ENCODE data around the gene HDAC4.

HDAC4 gene

GRCh38 chr2:239275847-239276831 lies 124.7 kb downstream of the HDAC4 start:
- no peak for DNase-seq

DNA sequence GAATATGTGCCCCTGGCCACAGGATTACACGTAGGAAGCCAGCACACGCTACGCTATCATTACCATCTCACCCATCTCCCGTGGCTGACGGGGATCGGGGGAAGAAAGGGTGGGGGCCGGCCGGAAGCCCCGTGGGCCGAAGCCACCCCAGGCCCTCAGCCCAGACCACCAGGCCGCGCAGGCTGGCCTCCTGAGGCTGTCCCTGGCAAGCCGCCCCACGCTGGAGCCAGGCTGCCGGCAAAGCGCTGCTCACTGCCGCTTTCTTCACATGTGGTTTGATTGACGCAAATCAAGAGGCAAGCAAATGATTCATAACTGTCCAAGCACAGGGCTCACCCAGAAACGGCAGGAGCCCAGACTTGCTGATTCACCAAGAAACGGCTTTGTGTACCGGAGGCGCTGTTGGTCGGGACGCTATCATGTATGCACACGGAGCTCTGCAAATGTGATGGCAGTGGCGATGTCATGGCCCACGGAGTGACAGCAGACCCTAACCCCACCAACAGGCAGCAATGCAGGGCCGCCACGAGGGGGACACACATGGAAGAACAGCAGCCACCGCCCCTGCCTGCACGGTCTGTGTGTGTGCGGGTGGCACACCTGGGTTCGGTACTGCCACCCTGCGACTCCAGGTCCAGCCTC lies 125.7 kb downstream of the HDAC4 start:
- no peak for DNase-seq

- DNase-seq, result no peak
Measured at GRCh38 chr2:239274391-239275043, 126.3 kb downstream of the HDAC4 start.

GRCh38 chr2:239273280-239274234 lies 127.3 kb downstream of the HDAC4 start:
- no peak for DNase-seq

- no peak for DNase-seq
Measured at GRCh38 chr2:239272626-239273025, 128.2 kb downstream of the HDAC4 start.

DNA sequence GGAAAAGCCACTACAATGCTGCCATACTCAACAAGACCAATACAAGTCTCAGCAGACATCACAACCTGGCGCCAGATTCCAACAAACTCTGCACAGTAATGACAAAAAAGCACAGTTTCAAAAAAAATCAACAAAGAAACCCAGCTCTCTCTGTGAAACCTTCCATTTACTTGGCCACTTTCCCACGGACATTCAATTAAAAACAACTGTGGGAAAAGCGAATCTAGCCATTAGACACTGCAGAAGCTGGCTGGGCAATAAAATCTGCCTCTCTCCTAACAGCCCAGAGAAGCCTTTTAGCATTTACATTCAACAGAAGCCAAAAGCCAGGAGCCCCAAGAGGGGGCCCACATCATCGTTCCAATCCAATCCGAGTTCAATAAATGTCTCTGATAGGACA lies 128.9 kb downstream of the HDAC4 start:
- no peak for DNase-seq

DNA sequence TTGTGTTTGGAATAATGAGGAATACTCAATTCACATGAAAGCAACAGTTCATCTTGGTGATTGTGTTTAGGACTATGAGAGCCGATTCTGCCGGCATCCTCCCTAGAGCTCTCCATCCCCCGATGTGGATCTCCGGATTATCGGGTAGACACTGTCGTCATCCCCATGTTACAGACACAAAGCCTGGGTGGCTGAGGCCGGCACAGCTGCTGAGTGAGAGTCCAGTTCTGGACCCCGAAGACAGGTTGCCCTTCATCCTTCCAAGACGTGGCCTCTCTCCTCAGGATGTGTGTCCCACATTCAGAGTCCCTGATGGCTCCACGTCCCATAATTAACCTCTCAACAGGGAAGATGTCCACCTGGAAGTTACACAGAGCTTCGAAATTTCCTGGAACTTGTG lies 129.3 kb downstream of the HDAC4 start:
- no peak for DNase-seq

- no peak for DNase-seq
Measured at GRCh38 chr2:239269916-239270315, 130.9 kb downstream of the HDAC4 start.

DNA sequence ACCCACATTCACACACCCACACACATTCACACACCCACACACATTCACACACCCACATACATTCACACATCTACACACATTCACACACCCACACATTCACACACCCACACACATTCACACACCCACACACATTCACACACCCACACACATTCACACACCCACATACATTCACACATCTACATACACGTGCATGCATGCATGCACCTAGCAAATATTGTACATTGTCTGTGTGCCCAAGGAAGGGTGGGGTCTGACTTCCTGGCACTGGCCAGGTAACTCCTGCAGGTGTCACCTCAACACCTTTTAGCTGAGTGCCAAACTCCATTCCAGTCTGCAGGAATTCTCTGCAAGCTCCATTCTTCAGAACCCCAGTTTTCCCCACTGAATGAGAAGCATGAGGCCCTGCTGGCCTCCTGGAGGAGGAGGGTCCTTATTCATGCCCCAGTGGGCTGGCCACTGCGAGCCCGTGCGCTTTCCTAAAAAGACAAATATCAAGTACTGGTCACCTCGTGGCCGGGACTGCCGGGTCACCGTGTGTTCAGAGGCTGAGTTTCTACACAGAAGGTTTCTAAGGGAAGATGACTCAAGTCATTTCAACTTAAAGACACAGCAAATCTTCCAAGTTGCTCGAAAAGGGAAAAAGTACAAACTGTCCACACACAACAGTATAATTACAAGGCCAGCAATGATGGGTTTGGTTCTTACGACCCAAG lies 131.5 kb downstream of the HDAC4 start:
- DNase-seq, result no peak

GRCh38 chr2:239268549-239268948 lies 132.3 kb downstream of the HDAC4 start:
- DNase-seq, result no peak

DNA sequence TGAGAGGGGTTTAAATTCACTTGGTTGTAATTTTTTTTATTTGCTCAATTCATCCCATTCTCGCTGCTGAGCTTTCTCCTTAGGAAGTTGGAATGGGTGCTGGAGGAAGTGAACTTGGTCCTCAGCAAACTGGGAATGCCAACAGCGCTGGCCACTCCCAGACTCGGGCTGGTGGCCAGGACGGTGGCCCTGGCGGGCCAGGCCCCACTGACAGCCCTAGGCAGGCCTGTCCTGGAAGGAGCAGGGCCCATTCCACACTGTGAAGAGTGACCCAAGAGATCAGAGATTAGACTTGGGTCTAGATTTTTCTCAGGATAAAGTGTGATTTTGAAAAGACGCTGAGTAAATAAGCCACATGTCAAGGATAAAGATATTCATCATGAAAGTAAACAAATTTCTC lies 132.7 kb downstream of the HDAC4 start:
- DNase-seq, result no peak

DNA sequence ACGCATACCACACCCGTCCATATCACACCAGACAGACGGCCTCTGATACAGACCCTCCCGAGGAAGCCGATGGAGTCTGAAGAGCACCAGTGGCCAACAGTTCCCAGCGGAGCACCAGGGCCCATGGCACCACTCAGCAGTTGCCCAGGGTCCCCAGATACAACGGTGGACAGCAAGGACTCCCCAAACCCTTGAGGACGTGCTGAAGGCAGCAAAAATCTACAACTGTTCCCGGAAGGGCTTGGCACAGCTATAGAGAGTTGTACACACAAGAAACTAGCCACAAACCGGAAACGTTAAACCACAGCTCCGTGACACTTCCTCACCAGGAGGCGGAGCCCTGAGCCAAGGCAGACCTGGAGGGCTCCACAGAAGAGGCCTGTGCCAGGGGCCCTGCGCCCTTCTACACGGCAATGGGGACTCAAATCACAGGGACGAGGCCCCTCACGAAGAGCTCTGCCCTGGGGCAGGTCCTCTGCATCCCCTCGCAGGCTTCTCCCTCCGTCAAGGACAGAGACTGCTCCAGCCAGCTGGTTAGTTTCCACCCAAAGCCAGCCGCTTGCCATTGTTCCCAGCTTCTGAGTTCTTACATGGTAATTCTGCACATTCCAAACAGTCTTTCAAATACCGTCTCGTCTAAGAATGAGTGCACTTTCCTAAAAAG lies 133.4 kb downstream of the HDAC4 start:
- no peak for DNase-seq

- no peak for DNase-seq
Measured at GRCh38 chr2:239266779-239267287, 134.0 kb downstream of the HDAC4 start.

- no peak for DNase-seq
Measured at GRCh38 chr2:239266434-239266766, 134.4 kb downstream of the HDAC4 start.

GRCh38 chr2:239265681-239266433 lies 135.0 kb downstream of the HDAC4 start:
- no peak for DNase-seq

- no peak for DNase-seq
Measured at GRCh38 chr2:239264838-239265651, 135.8 kb downstream of the HDAC4 start.

DNA sequence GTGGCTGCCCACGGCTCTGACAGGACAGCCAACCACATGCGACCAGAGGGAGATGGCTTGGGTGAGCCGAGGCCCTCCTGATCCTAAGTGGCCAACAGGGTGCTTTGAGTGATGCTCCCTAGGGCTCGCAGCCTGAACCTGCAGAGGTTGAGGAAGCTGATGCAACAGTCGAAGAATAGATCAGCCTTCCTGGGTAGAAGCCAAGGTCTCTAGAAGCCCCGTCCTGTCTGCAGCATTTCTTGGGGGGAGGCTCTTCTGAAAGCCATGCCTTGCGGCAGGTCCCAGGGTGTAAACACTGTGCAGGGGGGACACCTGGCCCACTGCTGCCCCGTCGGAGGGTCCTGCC lies 136.4 kb downstream of the HDAC4 start:
- no peak for DNase-seq

GRCh38 chr2:239263669-239264491 lies 136.9 kb downstream of the HDAC4 start:
- DNase-seq, result no peak

DNA sequence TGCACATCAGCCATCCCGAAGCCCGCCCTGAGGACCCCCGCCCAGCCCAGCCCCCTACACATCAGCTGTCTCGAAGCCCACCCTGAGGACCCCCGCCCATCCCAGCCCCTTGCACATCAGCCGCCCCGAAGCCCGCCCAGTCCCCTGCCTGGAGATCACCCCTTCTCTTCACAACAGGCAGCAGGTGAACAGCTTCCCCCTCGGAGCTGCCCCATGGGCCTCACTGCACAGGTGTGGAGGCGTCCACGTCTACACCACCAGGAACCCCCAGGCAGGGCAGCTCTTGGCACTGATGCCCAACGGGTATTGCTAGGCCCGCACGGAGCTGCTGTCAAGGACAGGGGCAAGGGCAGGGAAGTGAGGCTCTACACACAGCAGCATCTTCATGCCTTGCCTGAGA lies 137.6 kb downstream of the HDAC4 start:
- no peak for DNase-seq

All from COR-L47 (cell line).